ENCODE results near the gene IGFBP7.

DNA sequence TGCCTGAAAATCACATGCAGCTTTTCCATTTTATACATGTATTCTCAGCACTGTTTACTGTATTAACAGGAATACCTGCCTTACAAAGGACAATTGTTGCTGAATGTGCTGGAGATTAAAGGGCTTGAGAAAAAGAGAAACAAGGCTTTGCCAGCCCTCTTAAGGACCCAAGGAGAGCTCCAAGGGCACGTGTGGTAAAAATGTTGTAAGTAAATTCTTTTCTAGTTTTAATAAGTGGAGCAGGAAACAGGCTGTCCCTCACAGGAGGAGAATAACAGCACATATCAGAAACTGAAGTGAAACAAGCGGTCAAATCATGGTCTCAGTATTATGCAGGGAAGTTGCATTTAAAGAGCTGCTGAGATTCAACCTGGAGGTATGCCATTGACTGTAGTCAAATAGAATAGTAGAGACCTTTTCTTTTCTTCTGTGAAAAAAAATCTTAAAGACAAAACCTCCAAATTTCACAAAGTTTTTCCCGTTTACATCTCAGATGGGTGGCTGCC, 18.5 kb downstream of the IGFBP7 start:
- TF ChIP-seq EZH2 (IDR thresholded peaks at IDR 0.05) (no peak), POLR2AphosphoS5 (IDR thresholded peaks at IDR 0.05; ENCODE audit: borderline replicate concordance, low read depth, low read length) (no peak)
